ENCODE results near the gene CEP57L1. TPM values are rescaled to one million over a fixed set of nuclear protein-coding genes. Genes with fewer than 3 reads are reported as not detected.
"Not testable (repeated sequence)": the region's sequence is repeated elsewhere in the genome, so short reads cannot be mapped to it uniquely, and the experiment has no call there.

CEP57L1 gene
- total RNA-seq, 8 experiments from 2014 or later = 12.1 to 31.6 (median 26.0) TPM

DNA sequence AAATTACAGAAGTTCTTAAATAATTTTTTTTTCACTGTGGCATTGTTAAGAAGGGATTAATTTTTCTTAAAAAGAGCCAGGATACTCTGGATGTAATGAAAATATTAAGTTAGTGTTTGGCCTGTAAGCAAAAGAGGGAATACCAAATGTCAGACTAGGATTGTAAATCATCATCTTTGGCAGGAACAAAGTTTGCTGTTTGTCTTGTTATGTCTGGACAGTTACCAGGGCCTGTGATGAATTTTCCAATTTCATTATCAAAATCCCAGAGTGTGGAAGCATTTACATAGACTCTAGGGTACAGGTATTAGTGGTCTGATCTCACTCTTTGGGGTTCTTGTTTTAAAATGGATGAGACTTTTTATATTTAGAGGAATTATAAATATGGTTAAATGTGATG, 26.1 kb downstream of the CEP57L1 start:
- ATAC-seq (replicated peaks in 6 of 8) = no peak
- in situ Hi-C loops (cut with MboI; ENCODE audit: low pct_unique_long_range_greater_than_20kb in 2 of 9, low sequenced_read_pairs in 9 of 9, unreplicated experiment in 9 of 9) = no loop called here
- H3K4me3 ChIP-seq = no peak overlapping the region

GRCh38 chr6:109124219-109124618, 28.9 kb downstream of the CEP57L1 start:
- no peaks in the 10 kb centered on the region for H3K4me1 ChIP-seq (replicated peaks in 1 of 2)
- no peak overlapping the region for H3K27ac ChIP-seq
- ATAC-seq (replicated peaks in 6 of 8) = no peak
- WGBS, 10 experiments = 40 to 100% (median 100%) methylated on average over 1 to 2 of the region's 2 CpGs; no CpG with 5 or more reads in 1 of the 10 experiments
- H3K4me3 ChIP-seq = no peak overlapping the region
- in situ Hi-C loops (cut with MboI; ENCODE audit: low pct_unique_long_range_greater_than_20kb in 2 of 9, low sequenced_read_pairs in 9 of 9, unreplicated experiment in 9 of 9) = no loop called here

More for the DNA sequence above, 26.1 kb downstream of the CEP57L1 start:
- peaks cover 2 to 3% of the 10 kb centered on the region in 2 donors for H3K4me1 ChIP-seq (replicated peaks in 1 of 2)
- H3K27ac ChIP-seq = no peak overlapping the region

DNA sequence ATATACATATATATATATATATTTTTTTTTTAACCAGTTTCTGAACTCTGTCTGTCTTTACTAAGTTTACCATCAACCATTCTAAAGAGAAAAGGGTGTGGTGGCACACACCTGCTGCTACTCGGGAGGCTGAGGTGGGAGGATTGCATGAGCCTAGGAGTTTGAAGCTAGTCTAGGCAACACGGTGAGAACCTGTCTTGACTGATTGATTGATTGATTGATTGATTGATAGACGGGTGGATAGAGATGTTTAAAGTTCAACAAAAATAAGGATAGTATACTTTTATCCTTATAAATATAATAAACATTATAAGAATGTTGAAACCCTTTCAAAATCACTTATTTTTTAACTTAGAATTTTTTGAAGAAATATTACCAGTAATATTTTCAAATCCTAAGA, 30.2 kb downstream of the CEP57L1 start:
- no peak overlapping the region for H3K4me3 ChIP-seq
- in situ Hi-C loops (cut with MboI; ENCODE audit: low pct_unique_long_range_greater_than_20kb in 2 of 9, low sequenced_read_pairs in 9 of 9, unreplicated experiment in 9 of 9) = no loop called here
- WGBS, 10 experiments = 14 to 100% (median 80%) methylated on average over 1 to 3 of the region's 3 CpGs; no CpG with 5 or more reads in 3 of the 10 experiments
- no peak overlapping the region for H3K27ac ChIP-seq
- ATAC-seq (replicated peaks in 6 of 8) = no peak
- no peaks in the 10 kb centered on the region for H3K4me1 ChIP-seq (replicated peaks in 1 of 2)

DNA sequence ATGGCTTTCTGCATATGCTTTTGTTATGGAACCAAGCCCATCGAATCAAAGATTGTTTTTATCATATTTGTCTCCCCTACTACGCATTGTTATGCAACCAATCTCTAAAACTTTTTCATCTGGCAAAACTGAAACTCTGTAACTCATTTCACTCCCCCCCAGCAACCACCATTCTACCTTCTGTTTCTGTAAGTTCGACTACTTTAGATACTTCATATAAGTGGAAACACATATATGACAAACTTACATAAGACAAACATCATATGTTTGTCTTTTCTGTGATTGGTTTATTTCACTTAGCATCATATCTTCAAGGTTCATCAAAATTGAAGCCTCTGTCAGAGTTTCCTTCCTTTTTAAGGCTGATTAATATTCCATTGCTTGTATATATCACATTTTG, 34.8 kb downstream of the CEP57L1 start:
- H3K4me1 ChIP-seq (replicated peaks in 1 of 2) = no peaks in the 10 kb centered on the region
- no peak overlapping the region for H3K27ac ChIP-seq
- 50 to 100% (median 86%) methylated on average over 2 to 3 of the region's 3 CpGs for WGBS, 10 experiments
- H3K4me3 ChIP-seq = no peak overlapping the region
- ATAC-seq (replicated peaks in 6 of 8) = no peak
- in situ Hi-C loops (cut with MboI; ENCODE audit: low pct_unique_long_range_greater_than_20kb in 2 of 9, low sequenced_read_pairs in 9 of 9, unreplicated experiment in 9 of 9) = no loop called here

DNA sequence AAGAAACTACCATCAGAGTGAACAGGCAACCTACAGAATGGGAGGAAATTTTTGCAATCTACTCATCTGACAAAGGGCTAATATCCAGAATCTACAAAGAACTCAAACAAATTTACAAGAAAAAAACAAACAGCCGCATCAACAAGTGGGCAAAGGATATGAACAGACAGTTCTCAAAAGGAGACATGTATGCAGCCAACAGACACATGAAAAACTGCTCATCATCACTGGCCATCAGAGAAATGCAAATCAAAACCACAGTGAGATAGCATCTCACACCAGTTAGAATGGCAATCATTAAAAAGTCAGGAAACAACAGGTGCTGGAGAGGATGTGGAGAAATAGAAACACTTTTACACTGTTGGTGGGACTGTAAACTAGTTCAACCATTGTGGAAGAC, 40.3 kb downstream of the CEP57L1 start:
- in situ Hi-C loops (cut with MboI; ENCODE audit: low pct_unique_long_range_greater_than_20kb in 2 of 9, low sequenced_read_pairs in 9 of 9, unreplicated experiment in 9 of 9); H3K4me3 ChIP-seq; ATAC-seq (replicated peaks in 6 of 8); H3K27ac ChIP-seq; H3K4me1 ChIP-seq (replicated peaks in 1 of 2): not testable (repeated sequence)
- WGBS, 10 experiments = 100% methylated on average over 1 of the region's 1 CpG; no CpG with 5 or more reads in 9 of the 10 experiments

DNA sequence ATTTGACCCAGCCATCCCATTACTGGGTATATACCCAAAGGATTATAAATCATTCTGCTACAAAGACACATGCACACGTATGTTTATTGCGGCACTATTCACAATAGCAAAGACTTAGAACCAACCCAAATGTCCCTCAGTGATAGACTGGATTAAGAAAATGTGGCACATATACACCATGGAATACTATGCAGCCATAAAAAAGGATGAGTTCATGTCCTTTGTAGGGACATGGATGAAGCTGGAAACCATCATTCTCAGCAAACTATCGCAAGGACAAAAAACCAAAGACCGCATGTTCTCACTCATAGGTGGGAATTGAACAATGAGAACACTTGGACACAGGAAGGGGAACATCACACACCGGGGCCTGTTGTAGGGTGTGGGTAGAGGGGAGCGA, 40.7 kb downstream of the CEP57L1 start:
- WGBS, 10 experiments = 95 to 100% (median 100%) methylated on average over 2 of the region's 6 CpGs; no CpG with 5 or more reads in 6 of the 10 experiments
- ATAC-seq (replicated peaks in 6 of 8); H3K27ac ChIP-seq; in situ Hi-C loops (cut with MboI; ENCODE audit: low pct_unique_long_range_greater_than_20kb in 2 of 9, low sequenced_read_pairs in 9 of 9, unreplicated experiment in 9 of 9); H3K4me3 ChIP-seq; H3K4me1 ChIP-seq (replicated peaks in 1 of 2): not testable (repeated sequence)

- ATAC-seq (replicated peaks in 6 of 8); H3K4me3 ChIP-seq; H3K4me1 ChIP-seq (replicated peaks in 1 of 2); in situ Hi-C loops (cut with MboI; ENCODE audit: low pct_unique_long_range_greater_than_20kb in 2 of 9, low sequenced_read_pairs in 9 of 9, unreplicated experiment in 9 of 9); H3K27ac ChIP-seq: not testable (repeated sequence)
- 91 to 100% (median 98%) methylated on average over 2 to 6 of the region's 6 CpGs for WGBS, 10 experiments
Measured at GRCh38 chr6:109136530-109136929, 41.2 kb downstream of the CEP57L1 start.

DNA sequence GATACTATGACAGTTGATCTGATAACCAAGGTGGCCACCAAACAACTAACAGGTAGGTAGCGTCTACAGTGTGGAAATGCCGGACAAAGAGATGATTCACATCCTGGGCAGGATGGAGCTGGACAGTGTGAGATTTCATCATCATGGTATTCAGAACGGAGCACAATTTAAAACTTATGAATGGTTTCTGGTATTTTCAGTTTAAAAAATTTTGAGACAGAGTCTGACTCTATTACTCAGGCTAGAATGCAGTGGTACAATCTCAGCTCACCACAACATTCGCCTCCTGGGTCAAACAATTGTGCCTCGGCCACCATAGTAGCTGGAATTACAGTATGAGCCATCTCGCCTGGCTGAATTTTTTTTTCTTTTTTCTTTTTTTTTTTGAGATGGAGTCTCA, 43.8 kb downstream of the CEP57L1 start:
- H3K4me1 ChIP-seq (replicated peaks in 1 of 2) = no peaks in the 10 kb centered on the region
- whole genome bisulfite sequencing, 10 experiments = 54 to 100% (median 93%) methylated on average over 2 to 6 of the region's 6 CpGs; no CpG with 5 or more reads in 1 of the 10 experiments
- in situ Hi-C loops (cut with MboI; ENCODE audit: low pct_unique_long_range_greater_than_20kb in 2 of 9, low sequenced_read_pairs in 9 of 9, unreplicated experiment in 9 of 9) = no loop called here
- no peak for ATAC-seq (replicated peaks in 6 of 8)
- no peak overlapping the region for H3K4me3 ChIP-seq
- H3K27ac ChIP-seq = no peak overlapping the region

- H3K27ac ChIP-seq; in situ Hi-C loops (cut with MboI; ENCODE audit: low pct_unique_long_range_greater_than_20kb in 2 of 9, low sequenced_read_pairs in 9 of 9, unreplicated experiment in 9 of 9); H3K4me3 ChIP-seq; H3K4me1 ChIP-seq (replicated peaks in 1 of 2); ATAC-seq (replicated peaks in 6 of 8): not testable (repeated sequence)
Measured at GRCh38 chr6:109142067-109142466, 46.8 kb downstream of the CEP57L1 start.

GRCh38 chr6:109143191-109143590, 47.9 kb downstream of the CEP57L1 start:
- Histone ChIP-seq H3K4me3 (no peak overlapping the region), H3K4me1 (replicated peaks in 1 of 2) (no peaks in the 10 kb centered on the region), H3K27ac (no peak overlapping the region)
- in situ Hi-C loops (cut with MboI; ENCODE audit: low pct_unique_long_range_greater_than_20kb in 2 of 9, low sequenced_read_pairs in 9 of 9, unreplicated experiment in 9 of 9) = no loop called here
- no peak for ATAC-seq (replicated peaks in 6 of 8)

DNA sequence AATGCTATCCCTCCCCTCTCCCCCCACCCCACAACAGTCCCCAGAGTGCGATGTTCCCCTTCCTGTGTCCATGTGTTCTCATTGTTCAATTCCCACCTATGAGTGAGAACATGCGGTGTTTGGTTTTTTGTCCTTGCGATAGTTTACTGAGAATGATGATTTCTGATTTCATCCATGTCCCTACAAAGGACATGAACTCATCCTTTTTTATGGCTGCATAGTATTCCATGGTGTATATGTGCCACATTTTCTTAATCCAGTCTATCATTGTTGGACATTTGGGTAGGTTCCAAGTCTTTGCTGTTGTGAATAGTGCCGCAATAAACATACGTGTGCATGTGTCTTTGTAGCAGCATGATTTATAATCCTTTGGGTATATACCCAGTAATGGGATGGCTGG, 52.9 kb downstream of the CEP57L1 start:
- H3K4me1 ChIP-seq (replicated peaks in 1 of 2); in situ Hi-C loops (cut with MboI; ENCODE audit: low pct_unique_long_range_greater_than_20kb in 2 of 9, low sequenced_read_pairs in 9 of 9, unreplicated experiment in 9 of 9); H3K27ac ChIP-seq; ATAC-seq (replicated peaks in 6 of 8); H3K4me3 ChIP-seq: not testable (repeated sequence)
- WGBS, 10 experiments = no CpG with 5 or more reads among the region's 5 CpGs

GRCh38 chr6:109148716-109149115, 53.4 kb downstream of the CEP57L1 start:
- in situ Hi-C loops (cut with MboI; ENCODE audit: low pct_unique_long_range_greater_than_20kb in 2 of 9, low sequenced_read_pairs in 9 of 9, unreplicated experiment in 9 of 9); ATAC-seq (replicated peaks in 6 of 8); H3K4me3 ChIP-seq; H3K27ac ChIP-seq; H3K4me1 ChIP-seq (replicated peaks in 1 of 2): not testable (repeated sequence)
- no CpG with 5 or more reads among the region's 1 CpG for WGBS, 10 experiments

DNA sequence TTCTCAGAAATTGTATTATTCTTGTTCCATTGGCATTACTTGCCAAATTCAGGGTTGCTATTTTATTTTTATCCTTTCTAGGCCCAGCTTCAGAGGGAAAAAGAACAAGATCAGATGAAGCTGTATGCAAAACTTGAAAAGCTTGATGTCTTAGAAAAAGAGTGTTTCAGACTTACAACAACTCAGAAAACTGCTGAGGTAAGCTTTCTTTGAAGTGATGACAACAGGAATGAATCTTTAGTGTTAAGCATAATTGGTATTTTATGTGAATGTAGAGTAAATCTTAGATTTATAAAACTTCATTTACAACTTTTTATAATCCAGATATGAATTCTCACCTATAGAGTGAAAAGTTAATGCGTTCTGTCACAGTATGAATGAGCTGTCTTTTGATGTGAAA, 58.4 kb downstream of the CEP57L1 start:
- Histone ChIP-seq H3K4me3 (no peak overlapping the region), H3K4me1 (replicated peaks in 1 of 2) (no peaks in the 10 kb centered on the region), H3K27ac (no peak overlapping the region)
- WGBS, 10 experiments = 86 to 100% (median 100%) methylated on average over 1 of the region's 1 CpG; no CpG with 5 or more reads in 3 of the 10 experiments
- ATAC-seq (replicated peaks in 6 of 8) = no peak
- in situ Hi-C loops (cut with MboI; ENCODE audit: low pct_unique_long_range_greater_than_20kb in 2 of 9, low sequenced_read_pairs in 9 of 9, unreplicated experiment in 9 of 9) = no loop called here

DNA sequence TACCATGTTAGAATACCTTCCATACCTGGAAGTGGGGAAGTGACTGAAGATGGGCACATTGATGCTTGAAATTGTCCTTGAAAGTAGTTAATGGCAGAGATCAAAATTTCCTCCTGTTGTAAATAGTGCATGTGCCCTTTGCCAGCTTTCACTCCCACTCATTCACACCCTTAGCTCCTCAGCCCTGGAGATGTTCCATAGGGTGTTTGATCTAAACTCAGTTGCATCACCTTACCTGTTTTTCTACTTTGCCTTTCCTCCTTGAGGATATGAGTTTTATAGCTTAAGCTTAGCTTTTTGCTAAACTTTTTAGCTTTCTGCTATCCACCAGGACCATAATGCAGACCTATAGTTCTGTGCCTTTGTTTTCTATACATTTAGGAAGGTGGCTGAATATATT, 69.0 kb downstream of the CEP57L1 start:
- H3K27ac ChIP-seq = no peak overlapping the region
- H3K4me1 ChIP-seq (replicated peaks in 1 of 2) = no peaks in the 10 kb centered on the region
- ATAC-seq (replicated peaks in 6 of 8) = no peak
- no peak overlapping the region for H3K4me3 ChIP-seq
- in situ Hi-C loops (cut with MboI; ENCODE audit: low pct_unique_long_range_greater_than_20kb in 2 of 9, low sequenced_read_pairs in 9 of 9, unreplicated experiment in 9 of 9) = no loop called here
